MM.1S (cell line): ENCODE data around the gene DACH1.

Experiments used
- DNase-seq: peaks from one replicate; pipeline ENCODE4 v3.0.0-alpha.2; 2015
- H2AFZ ChIP-seq: fragments of 300-600 bp; sonication (generic); 2 replicates; pipeline ENCODE4 v1.6.0; 2016; ENCODE audit warnings: antibody characterized with exemption, low read length
- H3F3A ChIP-seq: fragments of 300-600 bp; sonication (generic); 2 replicates; pipeline ENCODE4 v1.6.1; 2016; ENCODE audit warnings: mild to moderate bottlenecking, antibody characterized with exemption, low read length, moderate library complexity, mixed read lengths; ENCODE audit not compliant: insufficient read depth
- H3K27ac ChIP-seq: fragments of 300-600 bp; sonication (generic); 2 replicates; pipeline ENCODE4 v1.5.1; 2016; ENCODE audit warnings: mild to moderate bottlenecking, low read length
- H3K27me3 ChIP-seq: fragments of 300-600 bp; sonication (generic); replicated peaks from 2 replicates; pipeline ENCODE4 v1.6.0; 2016; ENCODE audit warnings: low read length; ENCODE audit not compliant: insufficient read depth
- H3K36me3 ChIP-seq: fragments of 300-600 bp; sonication (generic); replicated peaks from 2 replicates; pipeline ENCODE4 v1.6.1; 2016; ENCODE audit warnings: mild to moderate bottlenecking, low read length, mixed read lengths; ENCODE audit not compliant: insufficient read depth
- H3K4me1 ChIP-seq: fragments of 300-600 bp; sonication (generic); 2 replicates; pipeline ENCODE4 v1.6.1; 2016; ENCODE audit warnings: low read length, mixed read lengths
- H3K4me2 ChIP-seq: fragments of 300-600 bp; sonication (generic); 2 replicates; pipeline ENCODE4 v1.6.0; 2016; ENCODE audit warnings: low read depth, low read length
- H3K4me3 ChIP-seq: fragments of 300-600 bp; sonication (generic); 2 replicates; pipeline ENCODE4 v1.5.1; 2016; ENCODE audit warnings: low read length, mixed read lengths
- H3K79me2 ChIP-seq: fragments of 300-600 bp; sonication (generic); 2 replicates; pipeline ENCODE4 v1.6.1; 2016; ENCODE audit warnings: mixed run types, low read length, mixed read lengths
- H3K9ac ChIP-seq: fragments of 300-600 bp; sonication (generic); 2 replicates; pipeline ENCODE4 v1.6.1; 2016; ENCODE audit warnings: low read length, mixed read lengths
- H3K9me2 ChIP-seq: fragments of 300-600 bp; sonication (generic); replicated peaks from 2 replicates; pipeline ENCODE4 v1.6.1; 2016; ENCODE audit warnings: mild to moderate bottlenecking, low read length, mixed read lengths; ENCODE audit not compliant: insufficient read depth
- H3K9me3 ChIP-seq: fragments of 300-600 bp; sonication (generic); replicated peaks from 2 replicates; pipeline ENCODE4 v1.6.1; 2016; ENCODE audit warnings: mild to moderate bottlenecking, low read length, mixed read lengths; ENCODE audit not compliant: insufficient read depth
- H4K20me1 ChIP-seq: fragments of 300-600 bp; sonication (generic); 2 replicates; pipeline ENCODE4 v1.6.1; 2016; ENCODE audit warnings: mild to moderate bottlenecking, low read length, moderate library complexity, mixed read lengths; ENCODE audit not compliant: insufficient read depth
- CTCF ChIP-seq: fragments of 300-600 bp; sonication (generic); IDR thresholded peaks from 2 replicates; pipeline ENCODE4 v1.5.1; 2016; ENCODE audit warnings: antibody characterized with exemption, low read length, mixed read lengths
- EZH2 ChIP-seq: fragments of 300-600 bp; sonication (generic); optimal IDR thresholded peaks from 2 replicates; pipeline ENCODE3; 2017; ENCODE audit warnings: low read depth, mild to moderate bottlenecking, antibody characterized with exemption, low read length, mixed read lengths
- EZH2phosphoT487 ChIP-seq: fragments of 300-600 bp; sonication (generic); IDR thresholded peaks from 2 replicates; pipeline ENCODE4 v1.6.1; 2018; ENCODE audit warnings: antibody characterized with exemption, low read length

Gene DACH1

GRCh38 chr13:71613066-71613745, 253.8 kb downstream of the DACH1 start:
- no peak for DNase-seq
- H4K20me1 ChIP-seq = no peaks in the 10 kb centered on the region
- TF ChIP-seq EZH2 (no peak), EZH2phosphoT487 (no peak), CTCF (no peak)
- H3K36me3 ChIP-seq = no peaks in the 10 kb centered on the region
- H3K9me2 ChIP-seq = no peaks in the 10 kb centered on the region
- H2AFZ ChIP-seq = no peak overlapping the region
- H3K4me2 ChIP-seq = no peak overlapping the region
- H3K27me3 ChIP-seq = no peaks in the 10 kb centered on the region
- H3K4me1 ChIP-seq = no peaks in the 10 kb centered on the region
- H3K79me2 ChIP-seq = no peaks in the 10 kb centered on the region
- no peak overlapping the region for H3K9ac ChIP-seq
- H3F3A ChIP-seq = no peaks in the 10 kb centered on the region
- H3K9me3 ChIP-seq = no peaks in the 10 kb centered on the region
- H3K27ac ChIP-seq = no peak overlapping the region
- no peak overlapping the region for H3K4me3 ChIP-seq

GRCh38 chr13:71611292-71611691, 255.7 kb downstream of the DACH1 start:
- no peak overlapping the region for H3K27ac ChIP-seq
- H3K4me1 ChIP-seq = no peaks in the 10 kb centered on the region
- no peak for DNase-seq
- H3K9me2 ChIP-seq = no peaks in the 10 kb centered on the region
- H3K27me3 ChIP-seq = no peaks in the 10 kb centered on the region
- no peak overlapping the region for H2AFZ ChIP-seq
- H3K9me3 ChIP-seq = no peaks in the 10 kb centered on the region
- TF ChIP-seq EZH2phosphoT487 (no peak), CTCF (no peak), EZH2 (no peak)
- H3F3A ChIP-seq = no peaks in the 10 kb centered on the region
- no peaks in the 10 kb centered on the region for H3K36me3 ChIP-seq
- no peaks in the 10 kb centered on the region for H3K79me2 ChIP-seq
- H4K20me1 ChIP-seq = no peaks in the 10 kb centered on the region
- no peak overlapping the region for H3K4me3 ChIP-seq
- no peak overlapping the region for H3K4me2 ChIP-seq
- H3K9ac ChIP-seq = no peak overlapping the region

- Histone ChIP-seq H3K4me1 (no peaks in the 10 kb centered on the region), H3K4me2 (no peak overlapping the region), H3K36me3 (no peaks in the 10 kb centered on the region), H3K27me3 (no peaks in the 10 kb centered on the region), H2AFZ (no peak overlapping the region), H3K4me3 (no peak overlapping the region), H3K9me2 (no peaks in the 10 kb centered on the region), H3K27ac (no peak overlapping the region), H3K9me3 (no peaks in the 10 kb centered on the region), H3K79me2 (no peaks in the 10 kb centered on the region), H4K20me1 (no peaks in the 10 kb centered on the region), H3F3A (no peaks in the 10 kb centered on the region), H3K9ac (no peak overlapping the region)
- TF ChIP-seq EZH2 = no peak
- TF ChIP-seq EZH2phosphoT487 = no peak
- no peak for TF ChIP-seq CTCF
- no peak for DNase-seq
Observed at GRCh38 chr13:71610876-71611275, 256.1 kb downstream of the DACH1 start.
